AG08396 (cell line): ENCODE data around the gene PIEZO2.
"Not testable (repeated sequence)": the region's sequence is repeated elsewhere in the genome, so short reads cannot be mapped to it uniquely, and the experiment has no call there.

Source experiments
- DNase-seq: peaks from one replicate; pipeline ENCODE4 v3.0.0; 2012; ENCODE audit warnings: low spot score, mixed read lengths

The PIEZO2 gene

GRCh38 chr18:11149441-11150270 lies at the start of gene PIEZO2:
Gene PIEZO2 (minus strand): TSS chr18:11149569. CDS start chr18:11148588, 981 bp downstream.
- DNase-seq: peak; percentile 91

- DNase-seq: no peak
Observed at GRCh38 chr18:11183637-11184036, 34.3 kb upstream of the PIEZO2 start.

GRCh38 chr18:11181629-11182028 lies 32.3 kb upstream of the PIEZO2 start:
- DNase-seq: not testable (repeated sequence)

GRCh38 chr18:11179959-11180519 lies 30.7 kb upstream of the PIEZO2 start:
- DNase-seq: no peak

- no peak for DNase-seq
Observed at GRCh38 chr18:11178951-11179549, 29.7 kb upstream of the PIEZO2 start.

GRCh38 chr18:11177382-11177781 lies 28.0 kb upstream of the PIEZO2 start:
- DNase-seq: no peak

- peak; percentile 47 for DNase-seq
Observed at GRCh38 chr18:11176481-11176881, 27.1 kb upstream of the PIEZO2 start.

- peak; percentile 69 for DNase-seq
Observed at GRCh38 chr18:11175266-11175979, 26.1 kb upstream of the PIEZO2 start.

GRCh38 chr18:11174179-11174578 lies 24.8 kb upstream of the PIEZO2 start:
- DNase-seq: not testable (repeated sequence)

GRCh38 chr18:11167778-11168177 lies 18.4 kb upstream of the PIEZO2 start:
- no peak for DNase-seq

- DNase-seq: no peak
Observed at GRCh38 chr18:11165952-11166351, 16.6 kb upstream of the PIEZO2 start.

- no peak for DNase-seq
Observed at GRCh38 chr18:11165138-11165537, 15.8 kb upstream of the PIEZO2 start.

- DNase-seq: no peak
Observed at GRCh38 chr18:11163665-11164064, 14.3 kb upstream of the PIEZO2 start.

GRCh38 chr18:11162889-11163288 lies 13.5 kb upstream of the PIEZO2 start:
- DNase-seq: no peak

- no peak for DNase-seq
Observed at GRCh38 chr18:11162462-11162861, 13.1 kb upstream of the PIEZO2 start.

- DNase-seq: no peak
Observed at GRCh38 chr18:11160313-11160712, 10.9 kb upstream of the PIEZO2 start.

- no peak for DNase-seq
Observed at GRCh38 chr18:11159844-11160243, 10.5 kb upstream of the PIEZO2 start.

- DNase-seq: no peak
Observed at GRCh38 chr18:11156978-11157377, 7.6 kb upstream of the PIEZO2 start.

GRCh38 chr18:11155034-11155759 lies 5.8 kb upstream of the PIEZO2 start:
- DNase-seq: no peak

- DNase-seq: peak; percentile 60
Observed at GRCh38 chr18:11154368-11154989, 5.1 kb upstream of the PIEZO2 start.

- no peak for DNase-seq
Observed at GRCh38 chr18:11153097-11153496, 3.7 kb upstream of the PIEZO2 start.

- DNase-seq: no peak
Observed at GRCh38 chr18:11150271-11150615, 874 bp upstream of the PIEZO2 start.
